Activated CD8-positive, alpha-beta memory T cell treated with anti-CD3 and anti-CD28 coated beads for 36 hours (primary cell): ENCODE results near the gene FAM9C. TPM values are rescaled to one million over a fixed set of nuclear protein-coding genes. Genes with fewer than 3 reads are reported as not detected.
"Not testable (repeated sequence)": the region's sequence is repeated elsewhere in the genome, so short reads cannot be mapped to it uniquely, and the experiment has no call there.

Experiments used
- CTCF ChIA-PET: fragments of 350-600 bp; sonication (Branson Sonifier 250); formaldehyde crosslinking; loops from one replicate; lab custom pipeline; 2021; ENCODE audit warnings: antibody characterized with exemption; lab: Charles Lee
- POLR2A ChIA-PET: fragments of 350-600 bp; sonication (Branson Sonifier 250); formaldehyde crosslinking; loops from one replicate; lab custom pipeline; 2021; ENCODE audit warnings: antibody characterized with exemption; lab: Charles Lee
- total RNA-seq, 2 experiments: library from RNA; stranded (reverse); gene quantifications; one replicate each; pipeline ENCODE4 v1.2.3, GENCODE V29; 2021

Gene FAM9C
- total RNA-seq, 2 experiments from 2014 or later = not detected

GRCh38 chrX:13023567-13023966, 20.9 kb downstream of the FAM9C start:
- CTCF ChIA-PET = interaction anchor here (1.4 to 1.6 kb wide), 2 partner anchors 22 to 77 kb away, joined by 3 read pairs; no protein-coding TSS in a partner anchor
- POLR2A ChIA-PET = interaction anchor here (0.9 kb wide), 1 partner anchor 10 kb away, joined by 3 read pairs; no protein-coding TSS in a partner anchor

DNA sequence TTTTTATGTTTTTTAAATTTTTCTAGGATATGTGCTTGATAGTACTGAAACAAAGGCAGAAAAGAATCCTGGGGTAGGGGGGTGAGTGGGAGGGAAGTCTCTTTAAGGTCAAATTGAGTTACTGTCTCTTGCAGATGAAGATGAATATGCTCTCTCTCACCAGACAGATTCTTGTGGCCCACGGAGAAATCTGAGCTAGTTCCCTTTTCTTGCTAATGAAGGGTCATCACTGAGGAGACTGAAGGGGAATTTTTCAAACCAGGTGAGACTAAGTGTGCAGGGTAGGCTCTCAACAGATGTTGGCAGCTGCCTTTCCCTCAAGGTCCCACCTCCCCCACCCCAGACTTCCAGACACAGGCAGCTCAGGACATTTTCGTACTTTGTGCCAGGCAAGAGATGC, 21.5 kb downstream of the FAM9C start:
- CTCF ChIA-PET = interaction anchor here (1.4 to 1.6 kb wide), 2 partner anchors 23 to 76 kb away, joined by 3 read pairs; no protein-coding TSS in a partner anchor
- POLR2A ChIA-PET = interaction anchor here (0.9 kb wide), 1 partner anchor 10 kb away, joined by 3 read pairs; no protein-coding TSS in a partner anchor

DNA sequence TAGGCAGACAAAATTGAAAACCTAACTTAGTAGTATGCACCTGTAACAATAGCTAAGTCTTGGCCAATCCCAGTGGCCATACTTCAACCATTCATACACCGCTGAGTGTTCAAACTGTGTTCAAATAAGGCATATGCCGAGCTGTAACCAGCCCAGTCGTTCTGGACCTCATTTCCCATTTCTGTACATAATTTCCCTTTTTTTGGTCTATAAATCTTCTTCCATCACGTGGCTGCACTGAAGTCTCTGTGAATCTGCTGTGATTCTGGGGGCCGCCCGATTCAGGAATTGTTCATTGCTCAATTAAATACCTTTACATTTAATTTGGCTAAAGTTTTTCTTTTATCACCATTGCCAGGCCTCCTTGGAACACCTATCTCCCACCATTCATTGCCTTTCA, 27.7 kb downstream of the FAM9C start:
- CTCF ChIA-PET, POLR2A ChIA-PET: not testable (repeated sequence)

- POLR2A ChIA-PET = no interaction called here
- CTCF ChIA-PET = no interaction called here
Measured at GRCh38 chrX:13015536-13016236, 28.7 kb downstream of the FAM9C start.

DNA sequence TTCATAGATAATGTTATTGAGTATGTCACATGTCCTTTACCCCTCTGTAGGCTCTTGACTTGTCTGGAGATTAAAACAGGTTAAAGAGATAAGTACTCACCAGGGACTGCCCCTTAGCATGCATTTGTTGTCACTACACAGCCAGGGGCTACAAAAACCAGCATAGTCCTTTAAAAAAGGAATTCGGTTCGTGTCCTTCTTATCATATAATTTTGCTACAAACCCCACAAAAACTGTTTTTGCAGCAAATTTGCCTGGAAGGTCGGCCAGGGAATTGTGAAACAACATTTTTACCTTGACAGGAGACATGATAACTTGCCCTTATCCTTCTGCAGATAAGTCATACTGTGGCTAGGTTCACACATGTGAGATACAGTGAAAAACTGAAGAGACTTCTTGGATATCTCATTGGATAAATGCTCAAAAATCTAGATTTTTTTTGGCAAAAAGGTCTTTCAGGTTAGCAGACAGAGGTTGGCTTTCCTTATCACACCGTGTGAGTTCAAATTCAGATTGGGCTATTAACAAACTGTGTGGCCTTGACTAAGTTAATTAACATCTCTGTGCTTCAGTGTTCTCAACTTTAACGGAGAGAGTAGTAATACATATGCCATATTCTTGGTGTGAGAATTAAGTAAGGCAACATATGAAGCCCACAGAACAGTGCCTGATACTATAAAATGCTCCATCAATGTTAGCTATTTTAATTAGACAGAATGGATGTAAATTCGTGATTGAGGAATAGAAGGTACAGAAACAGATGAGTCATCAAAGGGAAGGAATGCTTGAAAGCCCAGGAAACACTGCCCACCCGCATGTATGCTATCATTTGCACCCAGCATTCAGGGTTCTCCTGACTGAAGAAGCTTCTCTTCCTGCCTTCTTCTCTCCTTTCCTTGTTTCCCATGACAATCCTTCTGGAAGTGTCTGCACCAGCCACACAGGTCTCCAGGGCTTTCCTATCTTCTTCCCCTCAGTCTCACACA, 30.0 kb downstream of the FAM9C start:
- POLR2A ChIA-PET = no interaction called here
- CTCF ChIA-PET = no interaction called here

GRCh38 chrX:13013363-13014110, 30.9 kb downstream of the FAM9C start:
- CTCF ChIA-PET = no interaction called here
- POLR2A ChIA-PET = interaction anchor here (0.8 kb wide), 1 partner anchor 9 kb away, joined by 3 read pairs; no protein-coding TSS in a partner anchor

DNA sequence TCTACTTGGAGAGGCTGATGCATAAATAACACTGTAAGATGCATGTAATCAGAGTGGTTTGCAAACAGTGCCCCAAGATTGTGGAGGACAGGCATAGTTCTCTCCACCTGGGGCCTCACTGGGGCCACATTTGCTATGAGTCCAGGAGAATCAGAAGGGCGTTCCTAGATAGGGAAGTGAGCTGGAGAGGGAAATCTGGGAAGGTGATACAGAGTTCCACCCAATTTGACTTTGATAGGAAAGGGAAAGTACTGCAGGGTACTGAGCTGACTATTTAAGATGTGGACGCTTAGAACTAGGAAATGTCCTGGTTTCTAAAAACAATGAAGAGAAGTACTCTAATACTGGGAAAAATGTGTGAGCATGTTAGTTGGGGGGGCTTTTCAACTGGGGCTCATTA, 33.9 kb downstream of the FAM9C start:
- ChIA-PET POLR2A (no interaction called here), CTCF (interaction anchor here (1.0 kb wide), 1 partner anchor 14 kb away, joined by 3 read pairs; no protein-coding TSS in a partner anchor)

DNA sequence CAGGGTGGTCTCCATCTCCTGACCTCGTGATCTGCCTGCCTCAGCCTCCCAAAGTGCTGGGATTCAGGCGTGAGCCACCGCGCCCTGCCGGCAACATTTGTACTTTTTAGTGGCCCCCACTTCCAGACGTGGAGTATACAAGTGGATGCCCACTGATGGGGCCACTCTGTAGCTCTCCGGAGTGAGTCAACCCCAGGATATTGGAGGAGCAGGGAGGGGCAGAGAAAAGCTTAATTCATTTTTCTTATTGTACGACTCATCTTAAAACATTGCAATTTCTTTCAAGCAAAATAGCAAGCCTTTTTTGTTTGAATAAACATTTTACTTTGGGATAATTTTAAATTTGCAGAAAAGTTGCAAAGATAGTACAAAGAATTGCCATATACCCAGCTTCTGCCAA, 34.6 kb downstream of the FAM9C start:
- POLR2A ChIA-PET = no interaction called here

DNA sequence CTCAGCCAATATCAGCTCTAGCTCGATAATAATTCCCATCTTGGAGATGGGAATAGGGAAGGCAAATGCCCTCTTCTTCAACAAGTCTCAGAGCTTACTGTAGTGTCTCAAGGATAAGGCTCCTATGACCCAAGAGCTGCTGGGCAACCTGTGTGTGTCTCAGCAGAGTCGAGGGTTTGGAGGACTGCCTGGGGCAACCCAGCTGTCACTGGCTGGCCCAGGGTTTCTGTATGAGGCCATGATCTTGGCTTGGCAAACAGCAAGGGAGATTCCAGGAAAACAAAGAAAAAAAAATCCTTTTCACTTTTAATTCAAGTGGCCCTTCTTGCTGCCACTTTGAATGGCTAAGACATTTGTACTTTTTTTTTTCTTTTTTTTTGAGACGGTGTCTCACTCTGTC, 35.1 kb downstream of the FAM9C start:
- ChIA-PET POLR2A (no interaction called here), CTCF (interaction anchor here (0.9 kb wide), 2 partner anchors 33 to 84 kb away, joined by 3 read pairs; no protein-coding TSS in a partner anchor)

More for the DNA sequence above, 34.6 kb downstream of the FAM9C start:
- CTCF ChIA-PET = interaction anchor here (0.9 kb wide), 2 partner anchors 32 to 83 kb away, joined by 3 read pairs; no protein-coding TSS in a partner anchor

- POLR2A ChIA-PET = no interaction called here
- CTCF ChIA-PET = interaction anchor here (0.9 kb wide), 1 partner anchor 33 kb away, joined by 3 read pairs; no protein-coding TSS in a partner anchor
Measured at GRCh38 chrX:13008851-13009250, 35.6 kb downstream of the FAM9C start.

- ChIA-PET CTCF (no interaction called here), POLR2A (no interaction called here)
Measured at GRCh38 chrX:13008189-13008533, 36.3 kb downstream of the FAM9C start.

DNA sequence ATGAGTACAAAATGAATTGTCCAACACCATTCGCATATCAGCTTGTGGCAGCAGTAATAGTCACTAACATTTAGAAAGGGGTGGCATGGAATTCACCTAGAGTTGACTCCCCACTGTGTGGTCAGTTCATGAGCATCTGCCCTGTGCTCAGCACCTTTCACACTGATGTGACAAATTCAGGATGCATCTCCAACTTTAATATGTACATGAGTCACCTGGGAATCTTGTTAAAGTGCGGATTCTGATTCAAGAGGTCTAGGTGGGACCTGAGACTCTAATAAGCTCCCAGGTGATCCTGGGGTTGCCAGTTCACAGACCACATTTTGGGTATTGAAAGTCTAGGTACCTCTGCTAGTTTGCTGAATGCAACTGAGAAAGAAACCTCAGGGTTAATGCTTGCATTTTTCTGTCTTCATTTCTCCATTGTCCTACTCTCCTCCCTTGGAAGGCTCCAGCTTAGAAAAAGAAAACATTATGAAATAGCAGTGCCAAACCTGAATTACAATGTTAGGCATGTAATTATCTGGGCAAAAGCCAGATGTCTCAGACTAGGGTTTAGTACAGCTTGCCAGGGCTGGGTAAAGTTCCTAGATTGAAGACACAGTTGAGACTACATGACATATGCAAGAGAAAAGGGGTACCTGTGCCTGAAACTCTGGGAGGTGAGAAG, 36.8 kb downstream of the FAM9C start:
- ChIA-PET CTCF (interaction anchor here (0.6 kb wide), 1 partner anchor 78 kb away, joined by 3 read pairs; no protein-coding TSS in a partner anchor), POLR2A (no interaction called here)

DNA sequence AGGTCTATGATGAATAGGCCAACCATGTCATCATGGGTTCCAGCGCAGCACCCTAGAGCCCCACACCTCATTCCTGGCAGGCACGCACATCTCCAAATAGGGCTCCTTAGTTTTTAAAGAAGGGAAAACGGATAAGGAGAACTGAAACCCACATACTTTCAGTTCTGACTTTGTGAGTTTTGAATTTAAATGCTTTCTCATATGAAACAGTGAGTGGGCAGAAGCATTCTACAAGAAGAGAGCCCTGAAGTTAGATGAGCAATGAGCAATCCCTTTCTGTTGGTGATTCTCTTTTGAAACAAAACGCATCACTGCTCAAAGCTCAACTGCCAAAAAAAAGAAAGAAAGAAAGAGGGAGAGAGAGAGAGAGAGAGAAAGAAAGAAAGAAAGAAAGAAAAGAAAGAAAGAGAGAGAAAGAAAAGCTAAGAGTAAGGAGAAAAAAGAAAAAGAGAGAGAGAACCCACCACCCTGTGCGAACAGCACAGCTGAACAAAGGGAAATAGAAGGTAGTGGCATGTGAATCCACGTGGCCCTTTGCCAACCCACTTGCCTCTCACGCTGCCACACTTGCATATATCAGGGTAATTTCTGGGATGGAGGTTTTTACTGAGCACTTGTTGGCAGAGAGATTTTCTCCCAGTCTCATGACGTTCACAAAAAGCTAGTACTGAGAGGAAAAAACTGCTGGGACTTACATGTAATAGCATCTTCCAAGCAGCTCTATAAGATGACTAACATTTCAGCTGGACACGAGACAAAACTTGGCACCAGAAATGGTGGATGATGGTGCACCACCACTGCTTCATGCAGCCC, 38.6 kb downstream of the FAM9C start:
- CTCF ChIA-PET = interaction anchor here (0.6 kb wide), 1 partner anchor 90 kb away, joined by 3 read pairs; no protein-coding TSS in a partner anchor
- POLR2A ChIA-PET = interaction anchor here (0.9 to 1.1 kb wide), 2 partner anchors 30 to 46 kb away, joined by 3 to 4 read pairs; no protein-coding TSS in a partner anchor

DNA sequence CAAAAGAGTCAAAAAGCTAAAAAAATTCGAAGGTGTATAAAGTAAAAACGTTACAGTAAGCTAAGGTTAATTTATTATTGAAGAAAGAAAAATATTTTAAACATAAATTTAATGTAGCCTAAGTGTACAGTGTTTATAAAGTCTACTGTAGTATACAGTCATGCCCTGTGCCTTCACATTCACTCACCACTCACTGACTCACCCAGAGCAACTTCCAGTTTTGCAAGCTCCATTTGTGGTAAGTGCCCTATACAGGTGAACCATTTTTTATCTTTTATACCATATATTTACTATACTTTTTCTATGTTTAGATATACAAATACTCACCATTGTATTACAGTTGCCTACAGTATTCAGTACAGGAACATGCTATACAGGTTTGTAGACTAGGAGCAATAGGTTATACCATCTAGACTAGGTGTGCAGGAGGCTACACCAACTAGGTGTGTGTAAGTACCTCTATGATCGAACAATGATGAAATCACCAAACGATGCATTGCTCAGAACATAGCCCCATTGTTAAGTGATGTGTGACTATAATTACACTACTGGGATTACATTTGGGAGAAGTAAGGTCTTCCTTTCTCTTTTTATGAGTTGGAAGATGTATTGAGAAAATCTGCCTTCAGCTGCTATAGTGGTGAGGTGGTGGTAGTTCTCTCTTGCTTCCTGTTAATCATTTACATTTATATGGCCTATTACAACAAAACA, 42.3 kb downstream of the FAM9C start:
- CTCF ChIA-PET = no interaction called here

DNA sequence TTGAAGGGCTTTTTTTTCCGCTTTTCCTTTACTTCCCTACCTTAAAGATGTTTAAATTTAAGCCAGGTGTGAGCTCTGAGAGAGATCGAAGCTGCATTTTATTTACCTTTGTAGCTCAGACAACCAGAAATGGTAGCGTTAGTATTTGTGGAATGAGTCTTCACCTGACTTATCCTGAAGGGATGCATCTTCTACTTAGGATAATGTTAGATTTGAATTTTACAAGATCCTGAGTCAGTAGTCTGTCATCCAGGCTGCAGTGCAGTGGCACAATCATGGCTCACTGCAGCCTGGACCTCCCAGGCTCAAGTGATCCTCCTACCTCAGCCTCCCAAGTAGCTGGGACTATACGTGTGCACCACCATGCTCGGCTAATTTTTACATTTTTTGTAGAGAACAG, 43.3 kb downstream of the FAM9C start:
- ChIA-PET POLR2A (no interaction called here), CTCF (interaction anchor here (1.5 kb wide), 1 partner anchor 86 kb away, joined by 5 read pairs; no protein-coding TSS in a partner anchor)

More for the DNA sequence above, 42.3 kb downstream of the FAM9C start:
- POLR2A ChIA-PET = interaction anchor here (0.7 to 1.4 kb wide), 3 partner anchors 16 to 35 kb away, joined by 3 to 4 read pairs (median 3); no protein-coding TSS in a partner anchor

DNA sequence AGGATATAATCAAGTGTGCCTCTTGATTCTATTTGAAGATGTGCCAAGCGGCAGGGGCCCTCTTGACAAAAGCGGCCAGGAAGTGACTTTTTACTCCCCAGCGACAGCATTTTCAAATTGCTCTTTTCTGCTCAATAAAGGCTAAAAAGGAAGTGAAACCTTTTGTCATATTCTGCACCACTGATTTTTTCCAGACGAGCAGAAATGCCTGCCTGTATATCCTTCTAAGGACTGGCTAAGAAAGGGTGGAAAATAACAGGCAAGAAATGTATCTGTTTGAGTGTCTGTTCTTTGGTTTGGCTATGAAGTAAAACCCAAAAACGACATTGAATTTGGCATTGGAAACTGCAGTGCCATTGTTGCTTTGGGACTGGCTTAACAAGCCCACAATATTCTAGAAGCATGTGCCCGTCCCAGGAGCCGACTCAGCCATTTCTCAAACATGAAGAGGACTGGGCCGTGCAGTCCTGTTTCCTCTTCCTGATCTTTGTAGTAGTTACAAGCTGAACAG, 44.1 kb downstream of the FAM9C start:
- POLR2A ChIA-PET = interaction anchor here (1.0 to 1.3 kb wide), 2 partner anchors 15 to 51 kb away, joined by 3 to 4 read pairs; no protein-coding TSS in a partner anchor
- CTCF ChIA-PET = interaction anchor here (1.5 kb wide), 1 partner anchor 87 kb away, joined by 5 read pairs; no protein-coding TSS in a partner anchor
